GM21619 (cell line): Measurements from ENCODE around the gene TOM1.

Experiments used
- ATAC-seq: cut with Tn5 transposase; IDR thresholded peaks from one replicate; pipeline ENCODE4 v1.9.1; 2021; ENCODE audit not compliant: unreplicated experiment

TOM1 gene

GRCh38 chr22:35306350-35306967 is 6.8 kb downstream of the TOM1 start:
- no peak for ATAC-seq

- no peak for ATAC-seq
These were observed 7.7 kb downstream of the TOM1 start for GRCh38 chr22:35307372-35307771.

GRCh38 chr22:35307892-35308291 is 8.2 kb downstream of the TOM1 start:
- no peak for ATAC-seq

- ATAC-seq, result peak; percentile 46
These were observed 8.9 kb downstream of the TOM1 start for GRCh38 chr22:35308480-35309021.

DNA sequence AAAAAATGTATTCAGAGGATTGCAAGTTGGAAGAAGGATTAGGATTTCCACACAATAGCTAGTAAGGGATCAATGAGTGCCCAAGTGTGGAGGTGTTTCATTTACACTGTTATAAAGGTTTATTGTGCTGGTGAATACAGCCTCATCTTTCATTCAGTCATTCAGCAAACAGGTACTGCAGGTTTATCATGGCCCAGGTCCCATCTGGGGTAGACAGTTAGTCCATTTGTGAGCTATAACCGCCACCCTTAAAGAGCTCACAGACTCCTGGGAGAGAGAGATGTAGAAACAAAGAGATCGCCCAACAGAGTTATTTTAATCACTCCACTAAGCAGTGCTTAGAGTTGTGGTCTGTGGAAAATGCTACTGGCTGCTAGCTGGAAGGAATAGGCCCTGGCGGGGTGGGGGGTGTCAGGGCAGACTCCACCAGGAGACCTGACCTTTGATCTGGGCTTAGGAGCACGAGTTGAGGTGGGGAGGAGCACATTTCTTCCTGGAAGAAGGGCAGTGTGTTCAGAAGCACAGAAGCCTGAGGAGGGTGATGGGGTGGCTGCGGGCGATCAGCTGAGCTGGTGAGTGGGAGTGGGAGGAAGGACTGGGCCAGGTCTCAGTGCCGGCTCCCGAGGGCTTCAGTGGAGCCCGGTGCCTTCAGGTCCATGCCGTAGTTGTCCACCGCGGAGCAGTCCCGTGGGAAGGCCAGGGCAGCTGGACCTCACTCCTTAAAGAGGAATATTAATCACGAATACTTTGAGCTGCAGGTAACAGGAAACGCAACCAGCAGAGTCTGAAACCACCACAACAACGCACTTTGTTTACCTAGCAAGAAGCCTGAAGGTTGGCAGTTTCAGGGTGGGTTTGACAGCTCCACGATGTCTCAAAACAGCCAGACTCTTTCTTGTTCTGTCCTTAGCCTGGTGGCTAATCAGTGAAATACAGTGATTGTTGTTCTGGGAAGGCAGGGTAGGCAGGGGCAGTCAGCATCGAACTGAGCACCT is 11.2 kb downstream of the TOM1 start:
- no peak for ATAC-seq

DNA sequence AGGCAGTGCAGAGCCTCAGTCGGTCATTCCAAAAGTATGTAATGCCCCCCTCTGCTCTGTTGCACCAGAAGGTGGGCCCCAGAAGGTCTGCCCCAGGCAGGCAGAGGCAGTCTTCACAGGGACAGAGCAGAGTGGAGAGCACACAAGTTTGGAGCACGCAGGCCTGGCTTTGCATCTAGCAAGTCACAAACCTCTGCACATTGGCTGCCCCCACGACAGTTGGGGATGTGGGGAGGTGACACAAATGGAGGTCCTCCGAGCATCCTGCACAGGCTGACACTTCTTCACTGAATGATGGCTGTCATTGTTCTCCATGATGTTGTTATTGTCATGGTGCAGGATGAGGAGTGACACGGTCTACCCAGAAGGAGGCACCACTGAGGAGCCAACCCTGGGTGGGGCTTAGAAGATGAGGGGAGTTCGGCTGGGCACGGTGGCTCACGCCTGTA is 11.9 kb downstream of the TOM1 start:
- ATAC-seq, result no peak

DNA sequence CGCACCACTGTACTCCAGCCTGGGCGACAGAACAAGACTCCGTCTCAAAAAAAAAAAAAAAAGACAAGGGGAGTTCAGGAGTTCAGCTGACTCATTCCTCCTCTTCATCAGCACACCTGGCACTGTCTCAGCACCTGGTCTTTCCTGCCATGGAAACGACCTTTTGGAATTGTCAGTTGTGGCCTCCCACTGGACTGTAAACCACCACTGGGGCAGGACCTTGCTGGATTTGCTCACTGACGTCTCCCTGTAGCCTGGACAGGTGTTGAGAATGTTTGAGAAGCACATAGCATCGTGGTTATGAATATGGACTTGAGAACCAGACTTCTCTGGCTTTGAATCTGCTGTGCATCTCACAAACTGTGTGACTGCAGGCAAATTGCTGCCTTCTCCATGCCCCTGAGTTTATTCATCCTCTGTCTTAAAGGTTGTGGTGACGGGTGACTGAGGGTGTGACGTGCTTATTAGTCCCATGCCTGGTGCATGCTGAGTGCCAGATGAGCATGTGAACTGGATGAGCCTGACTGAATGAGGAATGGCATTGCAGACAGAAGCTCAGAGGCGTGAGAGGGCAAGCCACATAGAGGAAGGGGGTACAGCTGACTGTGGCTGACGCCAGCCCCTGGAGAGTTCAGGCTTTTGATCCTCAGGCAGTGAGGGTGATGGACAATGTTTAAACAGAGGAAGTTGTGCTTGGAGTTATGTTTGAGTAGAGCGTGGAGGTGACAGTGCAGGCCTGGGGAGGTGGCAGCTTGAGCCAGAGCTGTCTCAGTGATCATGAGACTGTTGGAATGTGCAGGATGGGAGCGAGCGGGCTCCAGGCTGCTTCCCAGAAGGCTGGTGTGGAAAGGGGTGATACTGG is 12.7 kb downstream of the TOM1 start:
- no peak for ATAC-seq

GRCh38 chr22:35313311-35314121 is 13.8 kb downstream of the TOM1 start:
- ATAC-seq, result no peak

GRCh38 chr22:35314161-35314942 is 14.7 kb downstream of the TOM1 start:
- ATAC-seq, result no peak

DNA sequence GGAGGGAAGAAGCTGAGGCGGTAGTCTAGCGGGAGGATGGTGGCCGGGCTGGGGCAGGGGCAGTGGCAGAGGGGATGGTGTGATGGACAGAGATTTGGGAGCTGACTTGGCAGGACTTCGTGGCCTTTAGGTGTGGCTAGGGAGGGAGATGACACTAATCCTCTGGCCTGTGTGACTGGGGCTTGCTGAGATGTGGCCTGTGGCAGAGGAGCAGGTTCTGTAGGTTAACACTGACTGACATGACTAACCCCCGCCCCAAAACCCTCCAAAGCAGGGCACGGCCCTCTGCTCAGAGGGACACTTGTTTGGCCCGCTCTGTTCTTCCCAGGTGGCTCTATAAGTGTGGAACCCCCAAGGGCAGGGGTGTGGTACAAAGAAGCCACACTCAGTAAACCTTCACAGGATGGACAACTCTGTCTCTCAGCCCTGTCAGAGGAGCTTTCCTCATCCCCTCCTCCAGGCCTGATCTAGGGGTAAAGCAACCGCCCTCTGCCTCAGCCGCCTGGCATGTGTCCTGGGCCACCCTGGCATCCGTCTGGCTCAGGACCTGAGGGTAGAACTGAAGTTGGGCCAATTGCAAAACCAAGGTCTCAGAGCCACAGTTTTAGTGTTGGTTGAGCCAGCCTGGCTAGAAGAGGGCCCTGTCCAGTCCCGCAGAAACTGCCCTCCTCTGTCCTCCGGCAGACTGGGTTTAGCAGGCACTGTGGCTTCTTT is 15.6 kb downstream of the TOM1 start:
- ATAC-seq, result no peak

GRCh38 chr22:35315855-35316745 is 16.4 kb downstream of the TOM1 start:
- no peak for ATAC-seq

GRCh38 chr22:35316751-35317150 is 17.1 kb downstream of the TOM1 start:
- no peak for ATAC-seq

- ATAC-seq, result no peak
These were observed 18.1 kb downstream of the TOM1 start for GRCh38 chr22:35317680-35318290.

GRCh38 chr22:35318346-35319215 is 18.9 kb downstream of the TOM1 start:
- ATAC-seq, result no peak

GRCh38 chr22:35319244-35319985 is 19.7 kb downstream of the TOM1 start:
- no peak for ATAC-seq

- no peak for ATAC-seq
These were observed 22.4 kb downstream of the TOM1 start for GRCh38 chr22:35322126-35322525.
